Panc1 (cell line): Measurements from ENCODE around the gene RMC1. TPM values are rescaled to one million over a fixed set of nuclear protein-coding genes. Genes with fewer than 3 reads are reported as not detected.
A peak's percentile ranks its signal among the peaks of the same experiment; 100 is the strongest.
"Not testable (repeated sequence)": the region's sequence is repeated elsewhere in the genome, so short reads cannot be mapped to it uniquely, and the experiment has no call there.

ENCODE experiments used
- ATAC-seq: fragments of 200-7000 bp; cut with Tn5 transposase; 2 replicates; pipeline ENCODE4 v1.9.1; 2020; ENCODE audit warnings: mild to moderate bottlenecking, moderate library complexity
- BruUV-seq: library from RNA; stranded (reverse); fragments of 400-500 nt; replicated peaks from 2 replicates; lab custom pipeline; 2021; lab: Mats Ljungman, UMichigan
- CTCF ChIA-PET: fragments of 300-600 bp; sonication (Branson Sonifier 250); formaldehyde crosslinking; loops from one replicate; lab custom pipeline; 2022; ENCODE audit warnings: antibody characterized with exemption; lab: Charles Lee
- POLR2A ChIA-PET: fragments of 300-600 bp; sonication (Branson Sonifier 250); formaldehyde crosslinking; loops from one replicate; lab custom pipeline; 2022; ENCODE audit warnings: antibody characterized with exemption; lab: Charles Lee
- DNase-seq: peaks from one replicate; pipeline ENCODE4 v3.0.0-alpha.2; 2010; ENCODE audit warnings: low read depth, low spot score
- H3K27ac ChIP-seq: 2 replicates; pipeline ENCODE4 v1.5.1; 2011; ENCODE audit warnings: mild to moderate bottlenecking, low read length, inconsistent platforms
- H3K27me3 ChIP-seq: fragments of 200-500 bp; sonication (Bioruptor generic); 2 replicates; pipeline ENCODE4 v1.6.0; 2014; ENCODE audit warnings: low read length, inconsistent platforms; ENCODE audit not compliant: control insufficient read depth, insufficient read depth
- H3K36me3 ChIP-seq: fragments of 200-500 bp; sonication (Bioruptor generic); 2 replicates; pipeline ENCODE4 v1.5.1; 2014; ENCODE audit warnings: inconsistent platforms, mild to moderate bottlenecking, low read length, moderate library complexity; ENCODE audit not compliant: control insufficient read depth, insufficient read depth
- H3K4me1 ChIP-seq: 2 replicates; pipeline ENCODE4 v1.5.1; 2011; ENCODE audit warnings: inconsistent platforms, mild to moderate bottlenecking, low read length, moderate library complexity; ENCODE audit not compliant: control insufficient read depth, insufficient read depth
- H3K4me3 ChIP-seq, 2 experiments: 2 replicates each; pipeline ENCODE4 v1.5.1; 2011 to 2012; ENCODE audit warnings: low read depth in 2 of 2, low read length in 2 of 2, mild to moderate bottlenecking in 2 of 2, inconsistent platforms in 1 of 2, moderate library complexity in 1 of 2
- H3K9me3 ChIP-seq: fragments of 200-500 bp; sonication (Bioruptor generic); 2 replicates; pipeline ENCODE4 v1.5.1; 2014; ENCODE audit warnings: low read depth, mild to moderate bottlenecking, inconsistent platforms, low read length, moderate library complexity; ENCODE audit not compliant: control insufficient read depth, insufficient read depth
- POLR2AphosphoS5 ChIP-seq: IDR thresholded peaks from 2 replicates; pipeline ENCODE4 v1.6.1; 2012; ENCODE audit warnings: mild to moderate bottlenecking, low read depth, low read length, moderate library complexity
- SIN3A ChIP-seq: IDR thresholded peaks from 2 replicates; pipeline ENCODE4 v1.6.1; 2012; ENCODE audit warnings: low read depth, mild to moderate bottlenecking, low read length, moderate library complexity, borderline replicate concordance; ENCODE audit not compliant: insufficient read depth
- TCF7L2 ChIP-seq: IDR thresholded peaks from 2 replicates; pipeline ENCODE4 v1.6.1; 2011; ENCODE audit warnings: mild to moderate bottlenecking, low read depth, low read length, inconsistent platforms
- in situ Hi-C: cut with HindIII; loops from 2 replicates; pipeline ENCODE4 v1.10.0; 2016; ENCODE audit warnings: low sequenced_read_pairs, low pct_unique_long_range_greater_than_20kb
- intact Hi-C: fragments of 100-400 bp; cut with micrococcal nuclease; formaldehyde crosslinking; loops from one replicate; pipeline ENCODE4 v1.10.0; 2022; ENCODE audit not compliant: unreplicated experiment
- total RNA-seq: library from RNA; stranded (reverse); gene quantifications from one replicate; pipeline ENCODE4 v1.2.1, GENCODE V29; 2021; ENCODE audit not compliant: unreplicated experiment
- TF ChIP-seq, protein P1 (sequence below), 2 experiments: IDR thresholded peaks; 2 replicates each; pipeline ENCODE4 v1.6.1; 2011 to 2012; ENCODE audit warnings: low read depth in 2 of 2, control low read depth in 1 of 2, low read length in 1 of 2, mild to moderate bottlenecking in 1 of 2, moderate library complexity in 1 of 2; ENCODE audit not compliant: insufficient read depth in 1 of 2
- TF ChIP-seq, protein P2 (sequence below): fragments of 450-650 bp; IDR thresholded peaks from 2 replicates; pipeline ENCODE4 v1.5.1; 2017; ENCODE audit warnings: mild to moderate bottlenecking

RMC1 gene
- total RNA-seq, 1 experiment from 2014 or later = 57.4 TPM

DNA sequence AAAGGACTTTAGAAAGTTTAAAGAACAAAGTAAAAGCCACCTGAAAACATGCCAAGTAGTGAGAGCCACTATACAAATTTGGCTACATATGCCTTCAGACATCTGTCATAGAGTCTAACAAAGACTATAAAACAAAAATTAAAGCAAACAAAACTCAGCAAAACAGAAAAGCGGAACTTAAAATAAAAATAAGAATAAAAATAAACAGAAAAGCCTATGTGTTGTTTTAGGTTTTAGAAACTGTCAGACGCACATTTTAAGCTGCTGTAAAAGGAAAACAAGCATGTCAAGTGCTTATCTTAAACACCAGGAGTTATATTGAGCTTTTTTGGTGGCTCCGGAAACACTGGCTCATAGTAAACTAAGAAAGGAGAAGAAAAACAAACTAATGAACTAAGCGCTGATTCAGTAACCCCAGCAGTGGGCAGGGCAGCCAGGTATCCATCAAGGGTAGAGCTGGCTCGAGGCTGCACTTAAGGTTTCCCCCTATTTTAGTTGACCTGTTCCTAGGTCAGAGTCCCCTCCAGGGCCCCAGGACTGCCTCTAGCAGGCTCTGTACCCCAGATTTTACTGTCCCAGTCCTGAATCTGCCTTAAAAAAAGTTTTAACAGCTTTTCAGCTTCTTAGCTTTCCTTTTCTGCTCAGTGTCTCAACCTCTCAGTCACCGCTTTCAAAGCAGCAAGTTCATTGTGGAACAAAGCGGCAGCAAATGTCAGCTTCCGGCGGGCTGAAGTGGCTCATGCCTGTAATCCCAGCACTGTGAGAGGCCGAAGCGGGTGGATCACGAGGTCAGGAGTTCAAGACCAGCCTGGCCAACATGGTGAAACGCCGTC lies 15.4 kb upstream of the RMC1 start:
- TF ChIP-seq SIN3A (no peak), POLR2AphosphoS5 (no peak)
- TF ChIP-seq, protein P1, sequence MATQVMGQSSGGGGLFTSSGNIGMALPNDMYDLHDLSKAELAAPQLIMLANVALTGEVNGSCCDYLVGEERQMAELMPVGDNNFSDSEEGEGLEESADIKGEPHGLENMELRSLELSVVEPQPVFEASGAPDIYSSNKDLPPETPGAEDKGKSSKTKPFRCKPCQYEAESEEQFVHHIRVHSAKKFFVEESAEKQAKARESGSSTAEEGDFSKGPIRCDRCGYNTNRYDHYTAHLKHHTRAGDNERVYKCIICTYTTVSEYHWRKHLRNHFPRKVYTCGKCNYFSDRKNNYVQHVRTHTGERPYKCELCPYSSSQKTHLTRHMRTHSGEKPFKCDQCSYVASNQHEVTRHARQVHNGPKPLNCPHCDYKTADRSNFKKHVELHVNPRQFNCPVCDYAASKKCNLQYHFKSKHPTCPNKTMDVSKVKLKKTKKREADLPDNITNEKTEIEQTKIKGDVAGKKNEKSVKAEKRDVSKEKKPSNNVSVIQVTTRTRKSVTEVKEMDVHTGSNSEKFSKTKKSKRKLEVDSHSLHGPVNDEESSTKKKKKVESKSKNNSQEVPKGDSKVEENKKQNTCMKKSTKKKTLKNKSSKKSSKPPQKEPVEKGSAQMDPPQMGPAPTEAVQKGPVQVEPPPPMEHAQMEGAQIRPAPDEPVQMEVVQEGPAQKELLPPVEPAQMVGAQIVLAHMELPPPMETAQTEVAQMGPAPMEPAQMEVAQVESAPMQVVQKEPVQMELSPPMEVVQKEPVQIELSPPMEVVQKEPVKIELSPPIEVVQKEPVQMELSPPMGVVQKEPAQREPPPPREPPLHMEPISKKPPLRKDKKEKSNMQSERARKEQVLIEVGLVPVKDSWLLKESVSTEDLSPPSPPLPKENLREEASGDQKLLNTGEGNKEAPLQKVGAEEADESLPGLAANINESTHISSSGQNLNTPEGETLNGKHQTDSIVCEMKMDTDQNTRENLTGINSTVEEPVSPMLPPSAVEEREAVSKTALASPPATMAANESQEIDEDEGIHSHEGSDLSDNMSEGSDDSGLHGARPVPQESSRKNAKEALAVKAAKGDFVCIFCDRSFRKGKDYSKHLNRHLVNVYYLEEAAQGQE (IDR thresholded peaks at IDR 0.05; ENCODE audit: insufficient read depth in 1 of 2, low read depth in 2 of 2, low read length in 1 of 2) = no peak
- TF ChIP-seq, protein P2, sequence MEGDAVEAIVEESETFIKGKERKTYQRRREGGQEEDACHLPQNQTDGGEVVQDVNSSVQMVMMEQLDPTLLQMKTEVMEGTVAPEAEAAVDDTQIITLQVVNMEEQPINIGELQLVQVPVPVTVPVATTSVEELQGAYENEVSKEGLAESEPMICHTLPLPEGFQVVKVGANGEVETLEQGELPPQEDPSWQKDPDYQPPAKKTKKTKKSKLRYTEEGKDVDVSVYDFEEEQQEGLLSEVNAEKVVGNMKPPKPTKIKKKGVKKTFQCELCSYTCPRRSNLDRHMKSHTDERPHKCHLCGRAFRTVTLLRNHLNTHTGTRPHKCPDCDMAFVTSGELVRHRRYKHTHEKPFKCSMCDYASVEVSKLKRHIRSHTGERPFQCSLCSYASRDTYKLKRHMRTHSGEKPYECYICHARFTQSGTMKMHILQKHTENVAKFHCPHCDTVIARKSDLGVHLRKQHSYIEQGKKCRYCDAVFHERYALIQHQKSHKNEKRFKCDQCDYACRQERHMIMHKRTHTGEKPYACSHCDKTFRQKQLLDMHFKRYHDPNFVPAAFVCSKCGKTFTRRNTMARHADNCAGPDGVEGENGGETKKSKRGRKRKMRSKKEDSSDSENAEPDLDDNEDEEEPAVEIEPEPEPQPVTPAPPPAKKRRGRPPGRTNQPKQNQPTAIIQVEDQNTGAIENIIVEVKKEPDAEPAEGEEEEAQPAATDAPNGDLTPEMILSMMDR = no peak
- BruUV-seq = no TSS peak
- peaks cover 8% of the 10 kb centered on the region for H3K4me1 ChIP-seq
- H3K4me3 ChIP-seq = peak overlapping the region; percentile 5 to 54; a peak in 3 of 4 replicates
- ChIA-PET POLR2A (interaction anchor here (0.6 to 1.1 kb wide), 2 partner anchors 16 to 350 kb away, joined by 3 read pairs; no protein-coding TSS in a partner anchor), CTCF (interaction anchor here (0.6 to 1.2 kb wide), 3 partner anchors 11 to 350 kb away, joined by 3 to 6 read pairs (median 6); no protein-coding TSS in a partner anchor)
- no peaks in the 10 kb centered on the region for H3K27me3 ChIP-seq
- peak; percentile 85 for ATAC-seq
- intact Hi-C loops (no loop called here), in situ Hi-C loops (no loop called here)
- no peaks in the 10 kb centered on the region for H3K9me3 ChIP-seq
- peak overlapping the region; percentile 20; the same call in 1 of the 2 replicates for H3K27ac ChIP-seq
- no peak for DNase-seq
- H3K36me3 ChIP-seq = no peaks in the 10 kb centered on the region

DNA sequence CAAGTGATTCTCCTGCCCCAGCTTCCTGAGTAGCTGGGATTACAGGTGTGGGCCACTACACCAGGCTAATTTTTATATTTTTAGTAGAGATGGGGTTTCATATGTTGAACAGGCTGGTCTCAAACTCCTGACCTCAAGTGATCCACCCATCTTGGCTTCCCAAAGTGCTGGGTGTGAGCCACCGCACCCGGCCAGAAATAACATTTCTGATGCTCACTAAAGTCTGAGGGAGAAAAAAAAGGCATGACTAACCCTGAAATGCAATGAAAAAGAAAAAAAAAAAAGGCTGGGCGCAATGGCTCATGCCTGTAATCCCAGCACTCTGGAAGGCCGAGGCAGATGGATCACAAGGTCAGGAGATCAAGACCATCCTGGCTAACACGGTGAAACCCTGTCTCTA lies 13.7 kb upstream of the RMC1 start:
- H3K4me3 ChIP-seq, H3K36me3 ChIP-seq, BruUV-seq, ATAC-seq, CTCF ChIA-PET, POLR2A ChIA-PET, H3K27ac ChIP-seq, intact Hi-C loops, DNase-seq, in situ Hi-C loops, H3K4me1 ChIP-seq, H3K9me3 ChIP-seq, H3K27me3 ChIP-seq: not testable (repeated sequence)

DNA sequence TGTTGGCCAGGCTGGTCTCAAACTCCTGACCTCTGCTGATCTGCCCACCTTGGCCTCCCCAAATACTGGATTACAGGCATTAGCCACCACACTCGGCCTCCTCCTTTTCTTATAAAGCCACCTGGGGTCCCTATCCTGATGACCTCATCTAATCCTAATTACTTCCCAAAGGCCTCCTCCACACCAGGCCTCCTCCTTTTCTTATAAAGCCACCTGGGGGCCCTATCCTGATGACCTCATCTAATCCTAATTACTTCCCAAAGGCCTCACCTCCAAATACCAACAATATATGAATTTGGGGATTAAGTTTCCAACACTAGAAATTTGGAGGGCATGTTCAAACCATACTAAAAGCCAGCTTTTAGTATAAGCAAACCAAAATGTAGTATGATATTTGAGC lies 9.7 kb upstream of the RMC1 start:
- no peaks in the 10 kb centered on the region for H3K36me3 ChIP-seq
- intact Hi-C loops (no loop called here), in situ Hi-C loops (no loop called here)
- BruUV-seq = no TSS peak
- TF ChIP-seq POLR2AphosphoS5 = no peak
- TF ChIP-seq, protein P2 = no peak
- TF ChIP-seq TCF7L2 = no peak
- TF ChIP-seq SIN3A = no peak
- TF ChIP-seq, protein P1 (IDR thresholded peaks at IDR 0.05; ENCODE audit: insufficient read depth in 1 of 2, low read depth in 2 of 2, low read length in 1 of 2) = no peak
- no peak for ATAC-seq
- no peak overlapping the region for H3K27ac ChIP-seq
- H3K27me3 ChIP-seq = no peaks in the 10 kb centered on the region
- no peaks in the 10 kb centered on the region for H3K4me1 ChIP-seq
- ChIA-PET CTCF (no interaction called here), POLR2A (interaction anchor here (0.6 kb wide), 1 partner anchor 34 kb away, joined by 4 read pairs; no protein-coding TSS in a partner anchor)
- DNase-seq = no peak
- no peak overlapping the region for H3K4me3 ChIP-seq
- no peaks in the 10 kb centered on the region for H3K9me3 ChIP-seq
